HG03442 (cell line): ENCODE measurements around the gene EFNB1.

ENCODE experiments used
- ATAC-seq: cut with Tn5 transposase; IDR thresholded peaks from one replicate; pipeline ENCODE4 v1.9.1; 2021; ENCODE audit warnings: mild to moderate bottlenecking, moderate library complexity; ENCODE audit not compliant: unreplicated experiment

The EFNB1 gene

GRCh38 chrX:68880846-68881552 is 52.2 kb downstream of the EFNB1 start:
- no peak for ATAC-seq

- no peak for ATAC-seq
These were observed 53.1 kb downstream of the EFNB1 start for GRCh38 chrX:68881911-68882310.

- ATAC-seq, result no peak
These were observed 55.0 kb downstream of the EFNB1 start for GRCh38 chrX:68883800-68884199.

GRCh38 chrX:68889249-68889648 is 60.4 kb downstream of the EFNB1 start:
- ATAC-seq, result no peak
